Loucy (cell line): Measurements from ENCODE around the gene MAP2K3.

Experiments used
- H2AFZ ChIP-seq: fragments of 200-600 bp; sonication (generic); 2 replicates; pipeline ENCODE4 v1.6.0; 2016; ENCODE audit warnings: antibody characterized with exemption, mild to moderate bottlenecking, low read length, moderate library complexity
- H3F3A ChIP-seq: fragments of 200-600 bp; 2 replicates; pipeline ENCODE4 v1.6.0; 2016; ENCODE audit warnings: antibody characterized with exemption, low read depth, mild to moderate bottlenecking
- H3K27me3 ChIP-seq: fragments of 200-600 bp; sonication (generic); 2 replicates; pipeline ENCODE4 v1.6.1; 2014; ENCODE audit warnings: low read length, mild to moderate bottlenecking; ENCODE audit not compliant: insufficient read depth, poor library complexity, severe bottlenecking
- H3K36me3 ChIP-seq: fragments of 200-600 bp; sonication (generic); 2 replicates; pipeline ENCODE4 v1.6.1; 2016; ENCODE audit warnings: low read length; ENCODE audit not compliant: insufficient read depth
- H3K4me1 ChIP-seq: fragments of 200-600 bp; sonication (generic); 2 replicates; pipeline ENCODE4 v1.5.1; 2014; ENCODE audit warnings: low read length, mild to moderate bottlenecking; ENCODE audit not compliant: insufficient read depth, poor library complexity, severe bottlenecking
- H3K4me2 ChIP-seq: fragments of 200-600 bp; sonication (generic); 2 replicates; pipeline ENCODE4 v1.6.0; 2014; ENCODE audit warnings: antibody characterized with exemption, low read length, low read depth, mild to moderate bottlenecking; ENCODE audit not compliant: poor library complexity, severe bottlenecking
- H3K4me3 ChIP-seq: fragments of 200-600 bp; sonication (generic); 2 replicates; pipeline ENCODE4 v1.5.1; 2014; ENCODE audit warnings: low read length, mild to moderate bottlenecking, mixed read lengths; ENCODE audit not compliant: poor library complexity, severe bottlenecking
- H3K79me2 ChIP-seq: fragments of 200-600 bp; sonication (generic); 2 replicates; pipeline ENCODE4 v1.6.1; 2014; ENCODE audit warnings: low read length; ENCODE audit not compliant: insufficient read depth
- H3K9ac ChIP-seq: fragments of 200-600 bp; sonication (generic); 2 replicates; pipeline ENCODE4 v1.6.0; 2014; ENCODE audit warnings: mild to moderate bottlenecking, low read depth, low read length, moderate library complexity; ENCODE audit not compliant: poor library complexity, severe bottlenecking
- H3K9me2 ChIP-seq: fragments of 200-600 bp; sonication (generic); replicated peaks from 2 replicates; pipeline ENCODE4 v1.6.1; 2016; ENCODE audit warnings: low read depth, low read length, mixed read lengths
- H3K9me3 ChIP-seq: fragments of 200-600 bp; sonication (generic); 2 replicates; pipeline ENCODE4 v1.6.1; 2014; ENCODE audit warnings: mild to moderate bottlenecking, antibody characterized with exemption, low read length, low read depth; ENCODE audit not compliant: insufficient read depth
- H4K20me1 ChIP-seq: fragments of 200-600 bp; sonication (generic); 2 replicates; pipeline ENCODE4 v1.6.0; 2014; ENCODE audit warnings: antibody characterized with exemption, low read length, mild to moderate bottlenecking; ENCODE audit not compliant: insufficient read depth, poor library complexity, severe bottlenecking
- EZH2phosphoT487 ChIP-seq: fragments of 200-600 bp; IDR thresholded peaks from 2 replicates; pipeline ENCODE4 v1.6.1; 2018; ENCODE audit warnings: antibody characterized with exemption, mild to moderate bottlenecking, moderate library complexity, borderline replicate concordance
- TF ChIP-seq, protein P1 (sequence below): fragments of 200-600 bp; sonication (generic); conservative IDR thresholded peaks from 2 replicates; pipeline ENCODE4 v1.5.1; 2014; ENCODE audit warnings: mild to moderate bottlenecking, antibody characterized with exemption, low read length

Gene MAP2K3

DNA sequence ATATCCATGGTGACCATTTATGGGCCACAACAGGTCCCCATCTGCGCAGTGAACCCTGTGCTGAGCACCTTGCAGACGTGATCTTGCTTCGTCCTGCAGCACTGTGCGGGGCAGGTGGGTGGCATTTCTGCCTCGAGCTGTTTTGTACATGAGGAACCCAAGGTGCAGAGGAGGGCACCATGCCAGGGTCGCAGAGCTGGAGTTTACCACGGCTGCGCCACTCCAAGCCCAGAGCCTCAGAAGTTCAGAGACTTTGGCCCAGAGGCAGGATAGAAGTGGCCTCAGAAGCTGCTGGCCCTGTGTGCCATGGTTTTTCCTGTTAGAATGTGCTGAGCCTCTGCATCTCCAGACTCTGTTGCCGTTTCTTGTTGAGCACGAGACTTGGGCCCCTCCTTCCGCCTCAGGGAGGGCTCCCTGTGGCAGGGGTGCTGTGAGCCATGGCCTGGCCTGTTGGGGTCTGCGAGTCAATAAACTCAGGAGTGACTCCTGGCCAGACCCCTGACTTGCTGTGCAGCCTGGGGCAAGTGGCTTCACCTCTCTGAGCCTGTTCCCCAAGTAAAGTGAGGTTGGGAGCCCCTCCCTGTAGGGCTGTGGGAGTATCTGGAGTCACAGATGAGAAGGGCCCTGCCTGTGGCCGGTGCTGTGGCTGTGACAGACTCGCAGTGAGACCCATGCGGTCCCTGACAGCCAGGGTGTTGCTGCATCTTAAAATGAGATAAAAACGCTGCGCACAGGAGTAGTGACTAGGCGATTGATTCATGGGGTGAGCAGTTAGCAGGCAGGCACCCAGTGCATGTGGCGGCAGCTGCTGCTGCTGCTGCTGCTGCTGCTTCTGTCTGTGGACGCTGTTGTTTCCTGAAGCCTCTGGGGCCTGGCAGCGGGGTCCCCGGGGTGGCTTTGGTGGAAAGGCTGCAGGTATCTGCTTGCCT is 11.8 kb downstream of the MAP2K3 start:
- H3F3A ChIP-seq = no peaks in the 10 kb centered on the region
- H3K4me3 ChIP-seq = no peak overlapping the region
- H3K79me2 ChIP-seq = peaks cover 29% of the 10 kb centered on the region; the same call in 1 of the 2 replicates
- no peak overlapping the region for H3K9ac ChIP-seq
- no peaks in the 10 kb centered on the region for H3K27me3 ChIP-seq
- H3K36me3 ChIP-seq = peaks cover 16% of the 10 kb centered on the region; the same call in 1 of the 2 replicates
- no peak overlapping the region for H2AFZ ChIP-seq
- H3K4me2 ChIP-seq = no peak overlapping the region
- H3K9me3 ChIP-seq = no peaks in the 10 kb centered on the region; the same call in 1 of the 2 replicates
- no peaks in the 10 kb centered on the region for H3K4me1 ChIP-seq
- H4K20me1 ChIP-seq = peaks cover 18% of the 10 kb centered on the region
- TF ChIP-seq EZH2phosphoT487 = no peak
- TF ChIP-seq, protein P1, sequence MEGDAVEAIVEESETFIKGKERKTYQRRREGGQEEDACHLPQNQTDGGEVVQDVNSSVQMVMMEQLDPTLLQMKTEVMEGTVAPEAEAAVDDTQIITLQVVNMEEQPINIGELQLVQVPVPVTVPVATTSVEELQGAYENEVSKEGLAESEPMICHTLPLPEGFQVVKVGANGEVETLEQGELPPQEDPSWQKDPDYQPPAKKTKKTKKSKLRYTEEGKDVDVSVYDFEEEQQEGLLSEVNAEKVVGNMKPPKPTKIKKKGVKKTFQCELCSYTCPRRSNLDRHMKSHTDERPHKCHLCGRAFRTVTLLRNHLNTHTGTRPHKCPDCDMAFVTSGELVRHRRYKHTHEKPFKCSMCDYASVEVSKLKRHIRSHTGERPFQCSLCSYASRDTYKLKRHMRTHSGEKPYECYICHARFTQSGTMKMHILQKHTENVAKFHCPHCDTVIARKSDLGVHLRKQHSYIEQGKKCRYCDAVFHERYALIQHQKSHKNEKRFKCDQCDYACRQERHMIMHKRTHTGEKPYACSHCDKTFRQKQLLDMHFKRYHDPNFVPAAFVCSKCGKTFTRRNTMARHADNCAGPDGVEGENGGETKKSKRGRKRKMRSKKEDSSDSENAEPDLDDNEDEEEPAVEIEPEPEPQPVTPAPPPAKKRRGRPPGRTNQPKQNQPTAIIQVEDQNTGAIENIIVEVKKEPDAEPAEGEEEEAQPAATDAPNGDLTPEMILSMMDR = no peak
- no peaks in the 10 kb centered on the region for H3K9me2 ChIP-seq

DNA sequence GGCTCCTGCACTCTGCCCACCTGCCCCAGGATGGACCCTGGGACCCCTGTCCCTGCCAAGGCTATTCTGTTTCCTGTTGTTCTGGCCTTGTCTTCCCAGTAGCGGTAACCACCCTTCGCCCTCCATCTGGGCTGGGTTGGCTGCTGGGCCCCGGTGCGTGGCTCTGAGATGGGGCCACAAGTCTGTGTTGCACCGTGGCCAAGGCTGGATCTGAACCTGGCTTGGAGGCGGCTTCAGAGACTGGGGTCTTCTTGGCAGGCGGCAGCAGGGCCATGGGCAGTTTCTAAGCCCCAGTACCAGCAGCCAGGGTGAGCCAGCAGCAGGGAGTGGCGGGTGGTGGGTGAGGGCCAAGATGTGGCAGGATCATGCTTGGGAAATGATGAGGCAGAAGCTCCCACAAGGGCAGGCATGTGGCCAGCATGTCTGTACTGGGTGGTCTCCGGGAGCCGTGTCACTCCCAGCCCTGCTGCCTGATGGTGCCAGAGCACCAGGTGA is 12.6 kb downstream of the MAP2K3 start:
- H2AFZ ChIP-seq = no peak overlapping the region
- H4K20me1 ChIP-seq = peaks cover 12% of the 10 kb centered on the region
- no peaks in the 10 kb centered on the region for H3K27me3 ChIP-seq
- H3K36me3 ChIP-seq = peaks cover 17% of the 10 kb centered on the region; the same call in 1 of the 2 replicates
- H3F3A ChIP-seq = no peaks in the 10 kb centered on the region
- H3K4me2 ChIP-seq = no peak overlapping the region
- no peak for TF ChIP-seq EZH2phosphoT487
- H3K9me2 ChIP-seq = no peaks in the 10 kb centered on the region
- H3K4me1 ChIP-seq = no peaks in the 10 kb centered on the region
- H3K79me2 ChIP-seq = peaks cover 22% of the 10 kb centered on the region; the same call in 1 of the 2 replicates
- H3K9ac ChIP-seq = no peak overlapping the region
- no peaks in the 10 kb centered on the region; the same call in 1 of the 2 replicates for H3K9me3 ChIP-seq
- no peak overlapping the region for H3K4me3 ChIP-seq

DNA sequence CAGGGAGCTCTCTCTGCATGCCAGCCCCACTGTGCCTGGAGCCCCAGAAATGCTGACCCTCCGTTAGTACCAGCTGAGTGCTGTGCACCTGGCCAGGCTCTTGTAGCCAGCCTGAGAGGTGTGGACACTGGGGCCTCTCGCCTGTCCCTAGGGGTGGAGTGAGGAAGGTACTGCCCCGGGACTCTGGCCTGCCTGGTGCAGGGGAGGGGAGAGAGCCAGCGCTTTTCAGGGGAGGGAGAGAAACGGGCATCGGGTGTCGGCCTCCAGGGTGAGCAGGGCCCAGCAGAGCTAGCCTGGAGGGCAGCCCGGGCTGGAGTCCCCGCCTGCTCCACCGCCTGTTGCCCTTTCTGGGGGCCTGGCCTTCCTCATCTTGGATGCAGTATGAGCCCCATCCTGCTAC is 13.1 kb downstream of the MAP2K3 start:
- H3K9me2 ChIP-seq = no peaks in the 10 kb centered on the region
- TF ChIP-seq EZH2phosphoT487 = no peak
- TF ChIP-seq, protein P1 = no peak
- H3K4me1 ChIP-seq = no peaks in the 10 kb centered on the region
- no peak overlapping the region for H3K4me2 ChIP-seq
- H3K36me3 ChIP-seq = peaks cover 22% of the 10 kb centered on the region; the same call in 1 of the 2 replicates
- H3K4me3 ChIP-seq = no peak overlapping the region
- no peak overlapping the region for H2AFZ ChIP-seq
- H3F3A ChIP-seq = no peaks in the 10 kb centered on the region
- H4K20me1 ChIP-seq = peaks cover 12% of the 10 kb centered on the region
- H3K27me3 ChIP-seq = no peaks in the 10 kb centered on the region
- H3K79me2 ChIP-seq = peaks cover 22% of the 10 kb centered on the region; the same call in 1 of the 2 replicates
- H3K9me3 ChIP-seq = no peaks in the 10 kb centered on the region; the same call in 1 of the 2 replicates
- no peak overlapping the region for H3K9ac ChIP-seq
